Measurements from ENCODE around the gene FHAD1.
A peak's percentile ranks its signal among the peaks of the same experiment; 100 is the strongest.

The FHAD1 gene

DNA sequence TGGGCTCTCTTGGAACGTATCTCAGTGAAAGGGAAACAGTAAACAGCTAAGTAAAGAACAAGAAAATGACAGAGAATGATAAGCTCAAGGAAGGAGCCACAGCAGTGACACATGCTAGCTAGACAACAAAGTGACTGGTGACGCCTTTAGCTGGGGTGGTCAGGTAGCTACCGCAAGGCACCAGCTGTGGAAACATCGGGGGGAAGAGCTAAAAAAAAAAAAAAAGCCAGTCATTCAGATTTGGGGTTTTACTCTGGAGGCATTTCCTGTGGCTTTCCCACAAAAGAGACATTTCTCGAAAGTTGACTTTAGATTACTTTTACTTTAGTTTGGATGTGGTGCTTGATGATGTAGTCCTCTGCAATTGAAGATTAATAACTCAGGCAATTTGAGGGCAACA, 2.1 kb downstream of the FHAD1 start:
- no peak for DNase-seq

DNA sequence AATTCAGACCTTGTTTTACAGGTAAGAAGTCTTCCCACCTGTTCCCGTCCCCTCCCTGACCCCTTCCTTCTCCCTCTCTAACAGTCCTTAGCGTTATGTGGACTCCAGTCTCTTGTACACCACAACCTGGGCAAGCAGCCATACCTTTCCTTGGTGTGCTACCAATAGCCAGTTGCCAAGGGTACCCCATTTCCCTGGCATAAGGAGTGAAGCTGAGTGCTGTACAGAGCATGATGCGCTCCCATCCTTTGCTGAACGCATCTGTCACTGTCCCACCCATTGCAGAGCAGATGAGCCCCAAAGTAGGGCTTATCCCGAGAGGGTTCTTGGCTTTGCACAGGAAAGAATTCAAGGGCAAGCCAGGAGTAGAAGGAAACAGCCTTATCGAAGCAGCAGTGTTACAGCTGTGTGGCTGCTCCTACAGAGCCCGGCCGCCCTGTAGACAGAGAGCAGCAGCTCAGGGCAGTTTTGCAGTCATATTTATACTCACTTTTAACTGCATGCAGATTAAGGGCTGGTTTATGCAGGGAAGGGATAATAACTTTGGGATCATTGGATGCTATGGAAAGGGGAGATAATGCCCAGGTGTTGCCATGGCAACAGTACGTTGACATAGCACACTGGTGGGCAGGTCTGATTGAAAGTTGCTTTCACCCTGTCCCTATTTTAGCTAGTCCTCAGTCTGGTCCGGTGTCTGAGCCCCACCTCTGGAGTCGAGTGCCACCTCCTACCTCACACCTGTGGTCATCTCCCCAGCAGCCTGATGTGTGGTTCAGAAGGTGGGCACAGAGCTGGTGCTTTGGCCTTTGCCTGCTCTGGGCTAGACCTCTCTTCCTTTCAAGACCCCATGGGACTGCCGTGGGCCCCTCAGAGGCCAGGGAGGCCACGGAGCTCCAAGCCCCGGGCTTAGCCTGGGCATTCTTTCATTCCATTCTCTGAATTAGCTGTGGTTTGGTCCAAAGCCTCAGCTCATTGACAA, 5.1 kb downstream of the FHAD1 start:
- no peak for DNase-seq

DNA sequence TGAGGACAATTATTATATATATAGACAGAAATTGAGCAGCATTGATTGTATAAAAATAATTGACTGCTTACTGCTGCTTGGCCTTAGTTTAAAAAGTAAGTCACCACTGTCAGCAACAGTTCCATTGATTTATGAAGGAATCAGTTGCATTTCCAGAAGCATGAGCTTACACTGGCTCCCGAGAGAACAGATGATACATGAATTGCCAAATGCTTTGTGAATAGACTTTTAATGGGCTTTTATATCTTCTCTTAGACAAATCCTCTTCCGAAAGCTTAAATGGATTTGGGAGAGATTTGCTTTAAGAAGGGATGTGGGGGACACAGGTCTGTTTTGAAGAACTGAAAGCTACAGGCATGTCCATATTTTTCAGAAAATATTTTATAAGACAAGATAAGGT, 7.5 kb downstream of the FHAD1 start:
- no peak for DNase-seq

DNA sequence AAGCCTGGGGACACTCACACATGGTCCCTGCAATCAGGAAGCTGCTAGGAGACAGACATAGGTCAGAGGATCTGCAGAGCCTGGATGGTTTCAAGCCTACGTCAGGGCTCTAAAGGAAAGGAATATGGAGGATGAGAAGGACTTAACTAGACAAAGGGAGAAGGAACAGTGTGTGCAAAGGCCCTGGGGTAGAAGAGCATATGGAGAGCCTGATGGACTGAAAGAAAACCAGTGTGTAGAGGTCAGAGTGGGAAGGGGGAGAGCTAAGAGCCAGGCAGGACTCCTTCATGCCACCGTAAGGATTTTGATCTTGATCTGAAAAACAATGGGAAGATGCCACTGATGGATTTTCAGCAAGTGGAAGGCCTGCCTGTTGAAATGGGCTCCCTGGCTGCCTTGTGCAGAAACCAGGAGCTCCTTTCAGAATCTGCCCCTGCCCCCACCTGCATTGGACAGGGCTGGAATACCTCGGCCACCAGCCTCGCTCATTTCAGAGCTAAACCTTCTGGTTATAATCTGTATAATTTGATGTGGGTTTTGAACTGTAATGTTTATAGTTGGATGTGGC, 8.6 kb downstream of the FHAD1 start:
- DNase-seq, result no peak

DNA sequence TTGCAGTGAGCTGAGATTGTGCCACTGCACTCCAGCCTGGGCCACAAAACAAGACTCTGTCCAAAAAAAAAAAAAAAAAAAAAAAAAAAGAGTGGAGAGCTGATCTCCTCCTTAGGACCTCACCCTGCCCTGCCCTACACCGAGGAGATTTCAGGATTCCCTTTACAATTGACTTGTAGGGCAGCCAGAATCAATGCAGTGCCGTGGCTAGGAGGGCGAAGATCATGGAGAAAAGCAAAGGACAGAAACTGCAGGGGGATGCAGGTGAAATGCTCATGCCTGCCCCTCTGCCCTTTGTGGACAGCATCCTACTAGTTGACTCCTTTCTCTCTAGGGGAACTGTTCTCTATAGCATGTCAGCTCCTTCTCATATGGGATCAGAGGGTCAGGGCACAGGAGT, 9.6 kb downstream of the FHAD1 start:
- no peak for DNase-seq

DNA sequence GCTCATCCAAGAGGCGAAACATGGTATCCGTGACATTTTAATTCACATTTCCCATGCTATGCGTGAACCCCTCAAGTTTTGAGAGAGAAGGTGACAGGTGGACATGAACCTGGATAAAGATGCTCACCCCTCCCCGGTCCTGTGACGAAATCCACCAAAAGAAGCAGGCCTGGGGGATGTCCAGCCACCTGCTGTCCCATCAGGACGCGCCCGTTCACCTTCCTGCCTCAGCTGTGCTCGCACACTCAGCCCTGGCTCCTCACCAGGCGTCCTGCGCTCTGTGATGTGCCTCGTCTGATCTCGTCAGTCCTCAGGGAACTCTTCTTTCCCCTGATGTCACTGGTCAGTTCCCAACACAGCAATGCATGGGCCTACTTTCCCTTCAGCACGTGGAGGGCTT, 10.3 kb downstream of the FHAD1 start:
- no peak for DNase-seq

DNA sequence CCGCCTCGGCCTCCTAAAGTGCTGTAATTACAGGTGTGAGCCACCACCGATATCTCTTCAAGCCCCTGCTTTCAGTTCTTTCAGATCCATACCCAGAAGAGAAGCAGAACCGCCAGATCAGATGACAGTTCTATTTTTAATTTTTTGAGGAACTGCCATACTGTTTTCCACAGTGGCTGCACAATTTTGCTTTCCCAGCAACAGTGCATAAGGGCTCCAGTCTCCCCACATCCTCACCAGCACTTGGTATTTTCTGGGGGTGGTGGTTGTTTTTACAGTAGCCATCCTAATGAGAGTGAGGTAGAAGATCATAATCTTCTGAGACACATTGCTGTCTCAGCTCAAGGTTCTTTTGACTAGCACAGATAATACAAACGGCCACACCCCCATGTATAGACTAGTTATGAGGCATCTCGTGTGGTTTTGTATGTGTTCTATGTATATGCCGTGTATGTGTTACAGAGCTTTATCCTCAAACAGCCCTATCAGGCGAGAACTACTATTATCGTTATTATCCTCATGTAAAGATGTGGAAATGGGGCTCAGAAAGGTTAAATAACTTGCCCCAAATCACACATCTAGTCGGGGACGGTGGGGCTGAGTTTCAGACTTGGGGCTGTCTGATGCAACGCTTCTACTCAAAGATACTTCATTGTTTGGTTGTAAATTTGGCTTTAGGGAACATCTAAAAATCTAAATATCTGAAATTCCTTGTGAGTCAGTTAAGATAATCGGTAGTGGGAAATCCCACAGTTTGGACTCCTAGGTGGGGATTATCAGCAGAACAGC, 12.0 kb downstream of the FHAD1 start:
- DNase-seq, result no peak

DNA sequence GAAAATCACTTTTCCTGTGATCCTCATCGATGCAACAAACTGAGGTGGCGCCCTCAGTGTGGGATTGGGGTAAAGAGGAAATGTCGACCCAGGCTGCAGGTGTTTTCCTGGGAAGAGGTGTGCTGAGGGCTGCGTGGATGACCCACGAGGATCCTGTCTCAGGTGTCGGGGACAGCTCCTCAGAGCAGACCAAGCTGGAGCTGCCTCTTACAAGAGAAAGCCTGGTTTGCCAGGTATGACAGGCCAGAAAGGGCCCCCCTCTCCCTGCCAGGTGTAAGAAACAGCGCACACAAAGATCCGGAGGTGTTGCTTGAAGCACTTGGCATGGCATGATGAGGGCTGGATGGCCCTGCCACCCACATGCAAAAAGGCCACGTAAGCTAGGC, 12.6 kb downstream of the FHAD1 start:
- no peak for DNase-seq

DNA sequence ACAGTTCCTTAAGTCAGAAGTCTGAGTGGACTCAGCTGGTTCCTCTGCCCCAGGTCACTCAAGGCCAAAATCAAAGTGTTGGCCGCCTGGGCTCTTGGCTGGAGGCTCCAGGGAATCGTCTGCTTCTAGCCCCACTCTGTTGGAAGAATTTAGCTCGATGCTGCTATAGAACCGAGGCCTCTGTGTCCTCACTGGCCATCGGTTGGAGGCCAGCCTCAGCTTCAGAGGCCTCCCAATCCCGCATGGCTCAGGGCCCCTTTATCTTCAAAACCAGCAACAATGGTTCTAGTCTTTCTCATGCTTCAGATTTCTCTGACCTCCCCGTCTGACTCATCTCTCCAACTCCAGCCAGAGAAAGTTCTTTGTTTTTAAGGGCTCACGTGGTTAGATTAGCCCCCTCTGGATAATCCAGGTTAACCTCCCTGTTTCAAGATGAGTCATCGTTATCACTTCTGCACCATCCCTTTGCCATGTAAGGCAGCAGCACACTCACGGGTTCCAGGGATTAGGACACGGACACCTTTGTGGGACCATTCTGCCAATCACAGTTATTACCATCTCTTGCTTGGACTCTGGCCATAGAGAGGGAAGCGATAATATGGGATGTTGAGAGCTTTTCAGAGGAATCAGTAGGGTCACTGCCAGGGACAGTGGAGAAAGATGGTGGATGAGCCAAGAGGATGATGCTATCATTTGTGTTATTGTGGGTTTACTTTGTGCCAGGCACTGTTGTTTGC, 13.6 kb downstream of the FHAD1 start:
- peak; percentile 27 for DNase-seq

DNA sequence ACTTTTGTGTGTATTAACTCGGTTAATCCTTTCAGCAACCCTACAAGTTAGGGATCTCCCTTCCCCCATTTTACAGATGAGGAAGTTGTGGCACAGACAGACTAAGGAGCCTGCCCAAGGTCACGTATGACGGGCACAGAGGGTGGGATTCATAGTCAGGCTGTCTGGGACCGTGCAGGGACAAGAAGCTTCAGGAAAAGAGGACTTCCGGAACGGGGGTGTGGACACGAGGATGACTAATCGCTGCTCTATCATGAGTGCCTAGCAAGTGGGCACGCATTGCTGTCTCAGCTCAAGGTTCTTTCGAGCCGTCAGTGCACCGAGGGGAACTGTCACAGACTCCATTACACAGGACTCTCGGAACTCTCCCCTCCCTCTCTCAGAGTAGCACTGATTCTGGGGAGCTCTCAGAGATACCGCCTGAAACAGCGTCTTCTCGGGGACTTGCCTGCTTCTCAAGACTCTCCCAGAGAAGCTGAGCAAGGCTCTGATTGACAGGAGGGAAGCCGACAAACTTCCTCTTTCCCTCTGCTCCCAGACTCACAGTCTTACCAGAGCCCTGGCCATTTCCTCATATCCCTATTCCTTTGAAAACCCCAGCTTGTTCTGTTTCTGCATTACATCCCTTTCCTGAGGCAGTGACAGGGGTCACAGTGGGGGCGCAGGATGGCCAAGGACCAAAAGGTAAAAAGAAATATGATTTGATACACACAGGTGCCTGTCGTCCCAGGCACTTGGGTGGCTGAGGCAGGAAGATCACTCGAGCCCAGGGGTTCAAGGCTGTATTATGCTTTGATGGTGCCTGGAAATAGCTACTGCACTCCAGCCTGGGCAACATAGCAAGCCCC, 14.4 kb downstream of the FHAD1 start:
- no peak for DNase-seq

DNA sequence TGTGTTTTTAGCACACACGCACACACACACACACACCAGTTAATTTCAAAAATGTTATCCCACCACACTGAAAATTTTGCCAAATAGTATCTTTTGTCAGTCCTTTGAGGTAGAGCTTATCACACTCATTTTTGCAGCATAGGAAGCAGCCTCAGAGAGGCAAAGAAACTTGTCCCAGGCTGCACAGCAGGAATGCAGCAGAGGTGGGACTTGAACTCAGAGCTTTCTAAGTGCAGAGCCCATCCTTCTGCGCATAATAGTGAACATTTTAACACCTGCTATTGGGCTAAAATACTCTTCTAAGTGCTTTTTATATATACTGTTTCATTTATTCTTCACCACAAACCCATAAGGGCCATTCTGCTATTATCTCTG, 15.0 kb downstream of the FHAD1 start:
- no peak for DNase-seq

DNA sequence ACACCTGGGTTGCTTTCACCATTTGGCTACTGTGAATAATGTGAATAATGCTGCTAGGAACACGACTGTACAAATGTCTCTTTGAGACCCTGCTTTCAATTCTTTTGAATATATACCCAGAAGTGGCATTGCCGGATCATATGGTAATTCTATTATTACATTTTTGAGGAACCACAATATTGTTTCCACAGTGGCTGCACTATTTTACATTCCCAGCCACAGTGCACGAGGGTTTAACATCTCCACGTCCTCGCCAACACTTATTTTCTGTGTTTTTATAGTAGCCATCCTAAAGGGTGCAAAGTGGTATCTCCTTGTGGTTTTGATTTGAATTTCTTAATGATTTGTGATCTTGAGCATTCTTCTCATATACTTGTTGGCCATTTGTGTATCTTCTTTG, 15.7 kb downstream of the FHAD1 start:
- no peak for DNase-seq

DNA sequence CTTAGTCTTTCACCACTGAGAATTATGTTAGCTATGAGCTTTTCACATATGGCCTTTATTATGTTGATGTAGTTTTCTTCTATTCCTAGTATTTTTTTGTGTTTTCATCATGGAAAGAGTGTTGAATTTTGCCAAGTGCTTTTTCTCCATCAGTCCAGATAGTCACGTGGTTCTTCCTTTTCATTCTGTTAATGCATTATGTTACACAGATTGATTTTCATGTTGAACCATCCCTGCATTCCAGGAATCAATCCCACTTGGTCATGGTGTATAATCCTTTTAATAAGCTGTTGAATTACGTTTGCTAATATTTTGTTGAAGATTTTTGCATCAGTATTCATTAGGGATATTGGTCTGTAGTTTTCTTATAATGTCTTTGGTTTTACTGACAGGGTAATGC, 17.7 kb downstream of the FHAD1 start:
- DNase-seq, result no peak

DNA sequence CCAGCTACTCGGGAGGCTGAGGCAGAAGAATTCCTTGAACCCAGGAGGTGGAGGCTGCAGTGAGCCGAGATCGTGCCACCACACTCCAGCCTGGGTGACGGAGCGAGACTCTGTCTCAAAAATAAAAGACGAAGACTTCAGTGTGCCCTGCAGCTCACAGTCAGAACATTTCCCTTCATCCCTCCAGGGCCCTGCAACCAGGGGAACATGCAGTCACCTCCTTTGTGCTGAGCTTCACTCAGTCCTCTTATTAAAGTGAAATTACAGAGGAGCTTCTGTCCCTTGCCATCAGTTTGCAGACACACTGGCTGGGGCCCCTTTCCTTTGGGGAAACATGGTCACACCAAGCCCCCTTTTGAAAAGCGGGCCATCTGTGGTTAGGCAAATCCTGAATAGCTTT, 24.2 kb downstream of the FHAD1 start:
- DNase-seq, result no peak

DNA sequence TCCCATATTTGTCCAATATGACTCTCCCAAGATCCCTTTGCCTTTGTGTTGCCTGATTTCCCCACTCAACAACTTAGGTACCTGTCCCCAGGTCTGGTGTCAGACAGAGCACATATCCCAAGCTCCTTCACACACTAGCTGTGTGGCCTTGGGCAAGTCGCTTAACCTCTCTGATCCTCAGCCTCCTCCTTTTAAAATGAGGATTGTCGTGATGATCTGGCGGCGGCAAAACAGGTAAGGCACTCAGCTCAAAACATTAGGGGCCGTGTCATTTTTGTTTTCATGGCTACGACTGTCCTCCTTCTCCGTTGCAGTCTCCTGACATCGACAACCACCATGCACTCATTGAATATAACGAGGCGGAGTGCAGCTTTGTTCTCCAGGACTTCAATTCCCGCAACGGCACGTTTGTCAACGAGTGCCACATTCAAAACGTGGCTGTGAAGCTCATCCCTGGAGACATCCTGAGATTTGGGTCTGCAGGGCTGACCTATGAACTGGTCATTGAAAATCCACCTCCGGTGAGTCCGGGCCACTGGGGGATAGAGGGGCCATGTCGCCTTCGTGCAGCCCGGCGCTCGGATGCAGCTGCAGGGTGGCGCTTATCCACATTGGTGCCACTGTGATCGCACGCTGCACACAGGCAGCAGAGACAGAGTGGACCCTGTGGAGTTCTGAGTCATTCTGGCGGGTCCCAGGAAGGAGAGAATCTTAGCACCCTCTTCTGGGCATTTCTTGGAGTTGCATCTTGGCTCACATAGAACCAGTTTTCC, 25.2 kb downstream of the FHAD1 start:
- peak; percentile 71 for DNase-seq

DNA sequence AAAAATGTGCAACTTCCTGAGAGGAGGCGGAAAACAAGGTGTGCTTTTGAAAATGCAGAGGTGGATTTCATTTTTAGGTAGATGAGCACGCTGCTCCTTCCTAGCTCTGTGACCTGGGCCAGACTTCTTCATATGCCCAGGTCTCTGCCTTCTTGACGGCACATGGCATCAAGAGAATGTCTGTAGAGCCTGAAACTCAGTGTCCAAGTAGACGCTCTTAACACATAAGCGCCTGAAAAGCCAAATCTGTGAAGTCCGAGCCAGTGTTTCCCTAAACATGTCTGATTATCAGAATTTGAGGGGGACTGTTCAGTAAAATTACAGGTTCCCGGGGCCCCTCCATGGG, 25.7 kb downstream of the FHAD1 start:
- no peak for DNase-seq

DNA sequence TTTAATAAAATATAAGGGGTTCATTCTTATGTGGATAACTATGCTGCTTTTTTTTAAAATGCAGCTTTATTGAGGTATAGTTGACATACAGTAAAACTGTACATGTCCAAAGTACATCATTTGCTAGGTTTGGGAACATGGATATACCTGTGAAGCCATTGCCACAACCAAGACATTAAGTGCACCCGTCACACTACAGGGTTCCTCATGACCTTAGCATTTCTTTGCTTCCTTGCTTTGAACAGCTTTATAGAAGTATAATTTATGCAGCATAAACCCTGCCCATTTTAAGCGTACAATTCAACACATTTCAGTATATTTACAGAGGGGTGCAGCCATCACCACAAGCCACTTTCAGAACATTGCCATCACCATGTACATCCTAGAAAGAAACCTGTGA, 26.3 kb downstream of the FHAD1 start:
- no peak for DNase-seq

DNA sequence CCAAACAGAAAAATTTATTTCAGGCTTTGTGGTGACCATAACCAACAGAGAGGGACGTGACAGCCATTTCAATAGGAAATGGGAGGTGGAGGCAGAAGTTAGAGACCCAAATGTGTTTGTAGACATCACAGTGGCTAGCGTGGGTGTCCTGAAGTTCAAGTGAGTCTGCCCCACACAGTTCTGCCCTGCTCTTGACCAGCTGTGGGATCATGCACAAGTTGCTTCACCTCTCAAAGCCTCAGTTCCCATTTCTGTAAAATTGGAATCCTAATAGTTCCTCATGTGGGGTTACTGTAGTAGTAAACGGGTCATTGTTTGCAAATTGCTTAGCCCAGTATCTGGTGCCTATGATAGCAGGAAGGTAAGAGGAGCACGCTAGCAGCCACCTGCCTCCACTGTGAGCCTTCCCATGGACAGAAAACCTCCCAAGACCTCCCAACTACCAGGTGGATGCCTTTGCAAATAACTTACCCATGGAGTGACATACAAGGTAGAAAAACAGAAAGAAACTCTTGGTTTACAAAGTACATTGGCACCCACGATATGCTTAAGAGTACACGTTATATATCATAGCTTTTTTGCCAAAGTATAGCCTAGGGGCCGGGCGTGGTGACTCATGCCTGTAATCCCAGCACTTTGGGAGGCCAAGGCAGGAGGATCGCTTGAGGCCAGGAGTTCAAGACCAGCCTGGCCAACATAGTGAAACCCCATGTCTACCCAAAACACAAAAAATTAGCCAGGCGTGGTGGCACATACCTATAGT, 29.1 kb downstream of the FHAD1 start:
- no peak for DNase-seq

DNA sequence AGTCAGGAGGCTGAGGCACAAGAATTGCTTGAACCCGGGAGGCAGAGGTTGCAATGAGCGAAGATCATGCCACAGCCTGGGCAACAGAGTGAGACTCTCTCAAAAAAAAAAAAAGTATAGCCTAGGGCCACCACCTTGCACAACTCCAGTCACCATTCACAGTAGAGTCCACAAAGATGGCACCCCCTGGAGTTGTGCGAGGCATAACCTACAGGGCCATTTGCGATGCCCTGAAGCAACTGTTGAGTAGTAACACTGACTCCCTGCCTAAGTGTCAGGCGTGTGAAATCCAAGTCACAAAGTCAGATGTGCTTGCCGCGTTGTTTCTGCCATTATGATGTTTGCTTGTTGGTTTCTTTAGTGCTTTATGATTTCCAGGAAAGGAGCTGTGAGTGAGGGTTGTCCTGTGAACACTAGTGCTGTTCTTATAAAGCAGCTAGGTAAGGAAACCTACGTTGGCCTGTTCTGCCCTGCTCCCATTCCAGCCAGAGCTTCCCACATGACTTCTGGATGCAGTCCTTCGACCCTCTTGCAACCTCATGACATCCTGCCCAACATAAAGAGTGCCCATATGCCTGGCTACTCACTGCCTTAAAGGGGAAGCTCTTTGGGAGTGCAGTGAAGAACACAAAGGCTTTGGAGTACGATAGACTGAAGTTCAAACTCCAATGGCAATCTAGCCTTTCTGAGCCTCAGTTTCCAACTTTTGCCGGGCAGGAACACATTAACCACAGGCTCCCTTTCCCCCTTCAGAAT, 29.8 kb downstream of the FHAD1 start:
- DNase-seq, result no peak

DNA sequence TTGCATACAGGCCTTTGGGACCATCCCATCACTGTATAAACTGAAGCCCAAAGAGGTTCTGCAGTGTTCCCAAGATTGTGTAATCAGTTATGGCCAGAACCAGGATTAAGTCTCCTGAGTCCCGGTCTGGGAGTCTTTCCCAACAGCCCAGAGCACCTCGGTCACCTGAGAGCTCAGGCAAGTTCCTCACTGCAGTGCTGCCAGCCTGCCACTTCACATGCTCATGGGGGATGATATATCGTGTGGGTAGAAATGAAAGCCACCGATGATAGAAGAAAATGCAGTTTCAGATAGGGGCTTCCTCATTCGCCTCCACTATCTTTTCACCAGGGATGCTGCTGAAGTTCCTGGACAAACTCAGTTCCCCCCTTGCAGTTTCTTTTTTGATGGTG, 30.4 kb downstream of the FHAD1 start:
- no peak for DNase-seq

All from fibroblast of skin of right quadriceps (primary cell).